GM21529 (cell line): ENCODE results near the gene ARSA.
"Not testable (repeated sequence)": the region's sequence is repeated elsewhere in the genome, so short reads cannot be mapped to it uniquely, and the experiment has no call there.

Experiments
- ATAC-seq: cut with Tn5 transposase; IDR thresholded peaks from one replicate; pipeline ENCODE4 v1.9.1; 2021; ENCODE audit not compliant: unreplicated experiment

Gene ARSA

GRCh38 chr22:50627642-50628542, at the start of gene ARSA:
TSS of gene ARSA (minus strand) at chr22:50628152. CDS start at chr22:50627779, 373 bp downstream.
- ATAC-seq = peak; percentile 68

- no peak for ATAC-seq
These were observed 48.9 kb upstream of the ARSA start for GRCh38 chr22:50676661-50677492.

GRCh38 chr22:50676180-50676636, 48.3 kb upstream of the ARSA start:
- ATAC-seq = no peak

GRCh38 chr22:50675553-50676179, 47.7 kb upstream of the ARSA start:
- no peak for ATAC-seq

- ATAC-seq = no peak
These were observed 46.9 kb upstream of the ARSA start for GRCh38 chr22:50674606-50675552.

- no peak for ATAC-seq
These were observed 46.2 kb upstream of the ARSA start for GRCh38 chr22:50674130-50674500.

GRCh38 chr22:50673231-50674129, 45.5 kb upstream of the ARSA start:
- ATAC-seq = no peak

GRCh38 chr22:50672471-50673230, 44.7 kb upstream of the ARSA start, which contains the start of gene SHANK3:
TSS of gene SHANK3 (plus strand) at chr22:50672823.
- ATAC-seq = no peak

GRCh38 chr22:50672041-50672440, 44.1 kb upstream of the ARSA start:
- no peak for ATAC-seq

GRCh38 chr22:50671641-50672040, 43.7 kb upstream of the ARSA start:
- ATAC-seq = no peak

- no peak for ATAC-seq
These were observed 43.1 kb upstream of the ARSA start for GRCh38 chr22:50670914-50671538.

GRCh38 chr22:50670513-50670912, 42.6 kb upstream of the ARSA start:
- ATAC-seq = no peak

GRCh38 chr22:50665738-50666137, 37.8 kb upstream of the ARSA start:
- no peak for ATAC-seq

GRCh38 chr22:50665212-50665611, 37.3 kb upstream of the ARSA start:
- ATAC-seq = no peak

- ATAC-seq = no peak
These were observed 32.4 kb upstream of the ARSA start for GRCh38 chr22:50660306-50660705.

GRCh38 chr22:50659711-50660110, 31.8 kb upstream of the ARSA start:
- not testable (repeated sequence) for ATAC-seq

GRCh38 chr22:50657925-50658324, 30.0 kb upstream of the ARSA start:
- no peak for ATAC-seq
